ENCODE data around the gene RNGTT. TPM values are rescaled to one million over a fixed set of nuclear protein-coding genes. Genes with fewer than 3 reads are reported as not detected.
"Not testable (repeated sequence)": the region's sequence is repeated elsewhere in the genome, so short reads cannot be mapped to it uniquely, and the experiment has no call there.

The RNGTT gene
- total RNA-seq, 1 donor from 2014 or later = 14.4 TPM

- TF ChIP-seq CTCF (IDR thresholded peaks at IDR 0.05; ENCODE audit: insufficient read depth, low read length, poor library complexity, severe bottlenecking) = peak; percentile 24
- DNase-seq (ENCODE audit: low read depth) = peak; percentile 19
- Histone ChIP-seq H3K27me3 (ENCODE audit: control insufficient read depth, insufficient read depth, low read length) (no peaks in the 10 kb centered on the region), H3K4me3 (ENCODE audit: low read depth, low read length) (no peak overlapping the region), H3K36me3 (ENCODE audit: control insufficient read depth, insufficient read depth, low read length) (no peaks in the 10 kb centered on the region)
These were observed 238.1 kb downstream of the RNGTT start for GRCh38 chr6:88725111-88725975.

GRCh38 chr6:88722686-88723085, 240.7 kb downstream of the RNGTT start:
- TF ChIP-seq CTCF (IDR thresholded peaks at IDR 0.05; ENCODE audit: insufficient read depth, low read length, poor library complexity, severe bottlenecking) = no peak
- Histone ChIP-seq H3K27me3 (ENCODE audit: control insufficient read depth, insufficient read depth, low read length) (no peaks in the 10 kb centered on the region), H3K4me3 (ENCODE audit: low read depth, low read length) (no peak overlapping the region), H3K36me3 (ENCODE audit: control insufficient read depth, insufficient read depth, low read length) (no peaks in the 10 kb centered on the region)
- no peak for DNase-seq (ENCODE audit: low read depth)

- not testable (repeated sequence) for H3K36me3 ChIP-seq (ENCODE audit: control insufficient read depth, insufficient read depth, low read length); H3K4me3 ChIP-seq (ENCODE audit: low read depth, low read length); H3K27me3 ChIP-seq (ENCODE audit: control insufficient read depth, insufficient read depth, low read length); DNase-seq (ENCODE audit: low read depth)
These were observed 247.0 kb downstream of the RNGTT start for GRCh38 chr6:88716399-88716798.

- H3K36me3 ChIP-seq (ENCODE audit: control insufficient read depth, insufficient read depth, low read length) = no peaks in the 10 kb centered on the region
- DNase-seq (ENCODE audit: low read depth) = no peak
- no peak for TF ChIP-seq CTCF (IDR thresholded peaks at IDR 0.05; ENCODE audit: insufficient read depth, low read length, poor library complexity, severe bottlenecking)
- H3K4me3 ChIP-seq (ENCODE audit: low read depth, low read length) = no peak overlapping the region
- no peaks in the 10 kb centered on the region for H3K27me3 ChIP-seq (ENCODE audit: control insufficient read depth, insufficient read depth, low read length)
These were observed 251.0 kb downstream of the RNGTT start for GRCh38 chr6:88712243-88712936.

- Histone ChIP-seq H3K27me3 (ENCODE audit: control insufficient read depth, insufficient read depth, low read length) (no peaks in the 10 kb centered on the region), H3K36me3 (ENCODE audit: control insufficient read depth, insufficient read depth, low read length) (no peaks in the 10 kb centered on the region), H3K4me3 (ENCODE audit: low read depth, low read length) (no peak overlapping the region)
- TF ChIP-seq CTCF (IDR thresholded peaks at IDR 0.05; ENCODE audit: insufficient read depth, low read length, poor library complexity, severe bottlenecking) = no peak
- DNase-seq (ENCODE audit: low read depth) = no peak
These were observed 253.6 kb downstream of the RNGTT start for GRCh38 chr6:88709819-88710246.

- no peak for TF ChIP-seq CTCF (IDR thresholded peaks at IDR 0.05; ENCODE audit: insufficient read depth, low read length, poor library complexity, severe bottlenecking)
- no peak overlapping the region for H3K4me3 ChIP-seq (ENCODE audit: low read depth, low read length)
- H3K36me3 ChIP-seq (ENCODE audit: control insufficient read depth, insufficient read depth, low read length) = no peaks in the 10 kb centered on the region
- H3K27me3 ChIP-seq (ENCODE audit: control insufficient read depth, insufficient read depth, low read length) = no peaks in the 10 kb centered on the region
- no peak for DNase-seq (ENCODE audit: low read depth)
These were observed 255.1 kb downstream of the RNGTT start for GRCh38 chr6:88708197-88708744.
